K562 (cell line): ENCODE results near the gene C6orf47.

Experiments used
- CTCF ChIP-seq, 3 experiments: IDR thresholded peaks in 2 of 3; conservative IDR thresholded peaks in 1 of 3; 2 replicates each; pipeline ENCODE4 v1.5.1; 2011 to 2012; ENCODE audit warnings: low read length in 3 of 3, mild to moderate bottlenecking in 3 of 3, control low read depth in 2 of 3, improper control_type of control experiment in 1 of 3, inconsistent platforms in 1 of 3, low read depth in 1 of 3, mixed read lengths in 1 of 3, moderate library complexity in 1 of 3; ENCODE audit not compliant: insufficient read depth in 2 of 3
- ESRRA ChIP-seq: fragments of 450-650 bp; IDR thresholded peaks from 2 replicates; pipeline ENCODE4 v1.6.1; 2014; ENCODE audit warnings: low read depth, mild to moderate bottlenecking, moderate library complexity, borderline replicate concordance
- JUN ChIP-seq, 2 experiments: sonication (generic) in 1 of 2; formaldehyde crosslinking in 1 of 2; IDR thresholded peaks; 2 replicates each; pipeline versions ENCODE4 v1.6.1 to v1.8.0; 2012 to 2022; ENCODE audit warnings: borderline replicate concordance in 2 of 2, mild to moderate bottlenecking in 2 of 2, improper control_type of control experiment in 1 of 2, low read depth in 1 of 2, low read length in 1 of 2, missing genetic modification reagents in 1 of 2
- MXI1 ChIP-seq: IDR thresholded peaks from 2 replicates; pipeline ENCODE4 v1.6.1; 2011; ENCODE audit warnings: low read depth, mild to moderate bottlenecking, improper control_type of control experiment, low read length
- POLR2A ChIP-seq: fragments of 450-650 bp; conservative IDR thresholded peaks from 2 replicates; pipeline ENCODE4 v1.6.1; 2016
- SNRNP70 ChIP-seq: fragments of 200-400 bp; formaldehyde crosslinking; optimal IDR thresholded peaks from 2 replicates; pipeline ENCODE3; 2017; ENCODE audit warnings: low read depth, low read length
- YY1 ChIP-seq, 3 experiments: IDR thresholded peaks; 2 replicates each; pipeline ENCODE4 v1.6.1; 2011; ENCODE audit warnings: low read length in 2 of 3, mild to moderate bottlenecking in 2 of 3, moderate library complexity in 2 of 3, borderline replicate concordance in 1 of 3, control low read depth in 1 of 3, low read depth in 1 of 3; ENCODE audit not compliant: insufficient read depth in 3 of 3, insufficient replicate concordance in 2 of 3, control insufficient read depth in 1 of 3, insufficient read length in 1 of 3; ENCODE audit errors: extremely low read depth in 1 of 3
- ZSCAN32 ChIP-seq: fragments of 450-650 bp; formaldehyde crosslinking; IDR thresholded peaks from 2 replicates; pipeline ENCODE4 v1.4.0; 2020; ENCODE audit warnings: mild to moderate bottlenecking, moderate library complexity
- TF ChIP-seq, protein P1 (sequence below): fragments of 450-650 bp; IDR thresholded peaks from 2 replicates; pipeline ENCODE4 v1.6.1; 2017; ENCODE audit warnings: mild to moderate bottlenecking, moderate library complexity
- TF ChIP-seq, protein P2 (sequence below), 2 experiments: fragments of 450-650 bp; formaldehyde crosslinking in 1 of 2; IDR thresholded peaks; 2 replicates each; pipeline versions ENCODE4 v1.4.0 to v1.6.1; 2014 to 2020; ENCODE audit warnings: mild to moderate bottlenecking in 2 of 2, borderline replicate concordance in 1 of 2, low read depth in 1 of 2

DNA sequence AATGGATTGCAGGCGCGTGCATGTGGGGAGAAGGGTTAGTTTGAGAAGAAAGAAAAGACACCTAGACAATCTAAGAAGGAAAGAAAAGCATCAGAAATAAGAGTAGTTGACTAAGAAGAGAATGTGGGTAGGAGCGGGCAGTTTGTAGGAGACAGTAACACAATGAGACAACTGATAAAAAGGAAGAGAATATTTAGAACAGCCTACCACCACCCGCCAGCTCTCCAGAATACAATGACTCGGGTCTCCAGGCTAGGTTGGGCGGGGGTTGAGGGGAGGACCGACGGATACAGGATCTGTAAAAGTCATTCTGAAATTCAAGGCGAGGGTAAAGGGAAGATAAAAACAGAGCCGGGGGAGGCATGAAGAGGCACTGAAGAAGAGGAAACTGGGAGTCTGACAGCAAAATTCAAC, 41.8 kb upstream of the C6orf47 start:
- no peak for TF ChIP-seq POLR2A
- TF ChIP-seq CTCF (IDR thresholded peaks at IDR 0.05 in 2 of 3, conservative IDR thresholded peaks at IDR 0.05 in 1 of 3; ENCODE audit: insufficient read depth in 2 of 3, low read depth in 1 of 3, low read length in 3 of 3): no peak
- TF ChIP-seq, protein P1, sequence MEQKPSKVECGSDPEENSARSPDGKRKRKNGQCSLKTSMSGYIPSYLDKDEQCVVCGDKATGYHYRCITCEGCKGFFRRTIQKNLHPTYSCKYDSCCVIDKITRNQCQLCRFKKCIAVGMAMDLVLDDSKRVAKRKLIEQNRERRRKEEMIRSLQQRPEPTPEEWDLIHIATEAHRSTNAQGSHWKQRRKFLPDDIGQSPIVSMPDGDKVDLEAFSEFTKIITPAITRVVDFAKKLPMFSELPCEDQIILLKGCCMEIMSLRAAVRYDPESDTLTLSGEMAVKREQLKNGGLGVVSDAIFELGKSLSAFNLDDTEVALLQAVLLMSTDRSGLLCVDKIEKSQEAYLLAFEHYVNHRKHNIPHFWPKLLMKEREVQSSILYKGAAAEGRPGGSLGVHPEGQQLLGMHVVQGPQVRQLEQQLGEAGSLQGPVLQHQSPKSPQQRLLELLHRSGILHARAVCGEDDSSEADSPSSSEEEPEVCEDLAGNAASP: no peak
- no peak for TF ChIP-seq ESRRA
- no peak for TF ChIP-seq MXI1
- TF ChIP-seq, protein P2, sequence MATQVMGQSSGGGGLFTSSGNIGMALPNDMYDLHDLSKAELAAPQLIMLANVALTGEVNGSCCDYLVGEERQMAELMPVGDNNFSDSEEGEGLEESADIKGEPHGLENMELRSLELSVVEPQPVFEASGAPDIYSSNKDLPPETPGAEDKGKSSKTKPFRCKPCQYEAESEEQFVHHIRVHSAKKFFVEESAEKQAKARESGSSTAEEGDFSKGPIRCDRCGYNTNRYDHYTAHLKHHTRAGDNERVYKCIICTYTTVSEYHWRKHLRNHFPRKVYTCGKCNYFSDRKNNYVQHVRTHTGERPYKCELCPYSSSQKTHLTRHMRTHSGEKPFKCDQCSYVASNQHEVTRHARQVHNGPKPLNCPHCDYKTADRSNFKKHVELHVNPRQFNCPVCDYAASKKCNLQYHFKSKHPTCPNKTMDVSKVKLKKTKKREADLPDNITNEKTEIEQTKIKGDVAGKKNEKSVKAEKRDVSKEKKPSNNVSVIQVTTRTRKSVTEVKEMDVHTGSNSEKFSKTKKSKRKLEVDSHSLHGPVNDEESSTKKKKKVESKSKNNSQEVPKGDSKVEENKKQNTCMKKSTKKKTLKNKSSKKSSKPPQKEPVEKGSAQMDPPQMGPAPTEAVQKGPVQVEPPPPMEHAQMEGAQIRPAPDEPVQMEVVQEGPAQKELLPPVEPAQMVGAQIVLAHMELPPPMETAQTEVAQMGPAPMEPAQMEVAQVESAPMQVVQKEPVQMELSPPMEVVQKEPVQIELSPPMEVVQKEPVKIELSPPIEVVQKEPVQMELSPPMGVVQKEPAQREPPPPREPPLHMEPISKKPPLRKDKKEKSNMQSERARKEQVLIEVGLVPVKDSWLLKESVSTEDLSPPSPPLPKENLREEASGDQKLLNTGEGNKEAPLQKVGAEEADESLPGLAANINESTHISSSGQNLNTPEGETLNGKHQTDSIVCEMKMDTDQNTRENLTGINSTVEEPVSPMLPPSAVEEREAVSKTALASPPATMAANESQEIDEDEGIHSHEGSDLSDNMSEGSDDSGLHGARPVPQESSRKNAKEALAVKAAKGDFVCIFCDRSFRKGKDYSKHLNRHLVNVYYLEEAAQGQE (IDR thresholded peaks at IDR 0.05; ENCODE audit: borderline replicate concordance): no peak
- TF ChIP-seq, protein P2 (CRISPR knock-in tag; IDR thresholded peaks at IDR 0.05; ENCODE audit: low read depth): no peak
- TF ChIP-seq SNRNP70: no peak
- no peak for TF ChIP-seq YY1 (IDR thresholded peaks at IDR 0.05; ENCODE audit: borderline replicate concordance in 1 of 3, control insufficient read depth in 1 of 3, extremely low read depth in 1 of 3, insufficient read depth in 3 of 3, insufficient read length in 1 of 3, insufficient replicate concordance in 2 of 3, low read depth in 1 of 3, low read length in 2 of 3)
- TF ChIP-seq JUN (IDR thresholded peaks at IDR 0.05; ENCODE audit: borderline replicate concordance, low read depth, low read length): no peak
- no peak for TF ChIP-seq JUN (CRISPR knock-in tag; IDR thresholded peaks at IDR 0.05; ENCODE audit: borderline replicate concordance)
- TF ChIP-seq ZSCAN32: no peak
